Measurements from ENCODE around the gene NSMCE1. TPM values are rescaled to one million over a fixed set of nuclear protein-coding genes. Genes with fewer than 3 reads are reported as not detected.

Gene NSMCE1
- total RNA-seq, 2 experiments from 2014 or later: 31.9 to 33.9 TPM

GRCh38 chr16:27199235-27199586, 69.4 kb downstream of the NSMCE1 start:
- POLR2A ChIA-PET: interaction anchor here (0.7 to 2.9 kb wide), 17 partner anchors 13 to 206 kb away, joined by 3 to 30 read pairs (median 4); partner anchors contain the start of gene IL21R
- Mint-ChIP-seq H3K27ac (peak overlapping the region; percentile 95), H3K9me3 (peaks cover 3% of the 10 kb centered on the region), H3K27me3 (no peaks in the 10 kb centered on the region), H3K4me1 (ENCODE audit: low read depth) (peaks cover 94% of the 10 kb centered on the region), H3K36me3 (ENCODE audit: low read depth) (peaks cover 10% of the 10 kb centered on the region), H3K4me3 (peak overlapping the region; percentile 21)
- H3K27me3 ChIP-seq (ENCODE audit: control insufficient read depth in 1 of 2, insufficient read depth in 2 of 2, low read length in 2 of 2): no peaks in the 10 kb centered on the region
- H3K9me3 ChIP-seq (ENCODE audit: control insufficient read depth in 1 of 2, insufficient read depth in 1 of 2, low read length in 2 of 2): no peaks in the 10 kb centered on the region
- ATAC-seq (ENCODE audit: poor library complexity) (no peak), DNase-seq (no peak)
- no peaks in the 10 kb centered on the region for H3K36me3 ChIP-seq (ENCODE audit: insufficient read depth, low read length)
- CTCF ChIA-PET: interaction anchor here (2.4 to 5.1 kb wide), 4 partner anchors 19 to 36 kb away, joined by 9 to 51 read pairs (median 14); no protein-coding TSS in a partner anchor
- peaks cover 84% of the 10 kb centered on the region for H3K4me1 ChIP-seq (ENCODE audit: insufficient read depth, low read length)
- no peak for TF ChIP-seq CTCF (IDR thresholded peaks at IDR 0.05)
- intact Hi-C loops (cut with DNase I, micrococcal nuclease): loop anchor here in 1 of 2 experiments (5.0 kb wide), 1 partner anchor 33 kb away; no protein-coding TSS in a partner anchor
- H3K4me3 ChIP-seq (ENCODE audit: low read length): no peak overlapping the region
- H3K27ac ChIP-seq (ENCODE audit: low read depth in 1 of 2, low read length in 2 of 2): peak overlapping the region in 1 of 2 donors; percentile 56

GRCh38 chr16:27198451-27199234, 69.9 kb downstream of the NSMCE1 start:
- Mint-ChIP-seq H3K36me3 (ENCODE audit: low read depth) (peaks cover 6% of the 10 kb centered on the region), H3K27me3 (no peaks in the 10 kb centered on the region), H3K27ac (peak overlapping the region; percentile 95), H3K4me3 (peak overlapping the region; percentile 22), H3K9me3 (peaks cover 3% of the 10 kb centered on the region), H3K4me1 (ENCODE audit: low read depth) (peaks cover 95% of the 10 kb centered on the region)
- CTCF ChIA-PET: interaction anchor here (2.4 to 5.1 kb wide), 4 partner anchors 18 to 36 kb away, joined by 9 to 51 read pairs (median 14); no protein-coding TSS in a partner anchor
- TF ChIP-seq CTCF (IDR thresholded peaks at IDR 0.05): no peak
- no peaks in the 10 kb centered on the region for H3K27me3 ChIP-seq (ENCODE audit: control insufficient read depth in 1 of 2, insufficient read depth in 2 of 2, low read length in 2 of 2)
- H3K36me3 ChIP-seq (ENCODE audit: insufficient read depth, low read length): no peaks in the 10 kb centered on the region
- peak overlapping the region in 1 of 2 donors; percentile 56 for H3K27ac ChIP-seq (ENCODE audit: low read depth in 1 of 2, low read length in 2 of 2)
- POLR2A ChIA-PET: interaction anchor here (0.6 to 2.9 kb wide), 12 partner anchors 16 to 248 kb away, joined by 3 to 30 read pairs (median 10); no protein-coding TSS in a partner anchor
- ATAC-seq (ENCODE audit: poor library complexity): no peak
- no peaks in the 10 kb centered on the region for H3K9me3 ChIP-seq (ENCODE audit: control insufficient read depth in 1 of 2, insufficient read depth in 1 of 2, low read length in 2 of 2)
- H3K4me3 ChIP-seq (ENCODE audit: low read length): no peak overlapping the region
- no peak for DNase-seq
- peaks cover 83% of the 10 kb centered on the region for H3K4me1 ChIP-seq (ENCODE audit: insufficient read depth, low read length)
- intact Hi-C loops (cut with DNase I, micrococcal nuclease): loop anchor here in 1 of 2 experiments (5.0 kb wide), 1 partner anchor 34 kb away; no protein-coding TSS in a partner anchor

- Mint-ChIP-seq H3K9me3 (peaks cover 3% of the 10 kb centered on the region), H3K27me3 (no peaks in the 10 kb centered on the region), H3K36me3 (ENCODE audit: low read depth) (no peaks in the 10 kb centered on the region), H3K4me1 (ENCODE audit: low read depth) (peaks cover 85% of the 10 kb centered on the region), H3K4me3 (peak overlapping the region; percentile 32), H3K27ac (peak overlapping the region; percentile 95)
- intact Hi-C loops (cut with DNase I, micrococcal nuclease): loop anchor here (2.0 to 5.0 kb wide), 2 partner anchors 18 to 35 kb away; no protein-coding TSS in a partner anchor
- Histone ChIP-seq H3K4me3 (ENCODE audit: low read length) (no peak overlapping the region), H3K9me3 (ENCODE audit: control insufficient read depth in 1 of 2, insufficient read depth in 1 of 2, low read length in 2 of 2) (no peaks in the 10 kb centered on the region), H3K4me1 (ENCODE audit: insufficient read depth, low read length) (peaks cover 75% of the 10 kb centered on the region), H3K27me3 (ENCODE audit: control insufficient read depth in 1 of 2, insufficient read depth in 2 of 2, low read length in 2 of 2) (no peaks in the 10 kb centered on the region), H3K27ac (ENCODE audit: low read depth in 1 of 2, low read length in 2 of 2) (peak overlapping the region in 1 of 2 donors; percentile 24), H3K36me3 (ENCODE audit: insufficient read depth, low read length) (no peaks in the 10 kb centered on the region)
- ChIA-PET POLR2A (interaction anchor here (1.0 to 2.3 kb wide), 9 partner anchors 7 to 171 kb away, joined by 3 to 24 read pairs (median 10); partner anchors contain the start of gene KDM8), CTCF (interaction anchor here (0.8 to 5.1 kb wide), 4 partner anchors 17 to 38 kb away, joined by 3 to 51 read pairs (median 7); no protein-coding TSS in a partner anchor)
- ATAC-seq (ENCODE audit: poor library complexity): no peak
- no peak for DNase-seq
- no peak for TF ChIP-seq CTCF (IDR thresholded peaks at IDR 0.05)
These were observed 71.6 kb downstream of the NSMCE1 start for GRCh38 chr16:27197004-27197403.

Measured in CD4-positive, alpha-beta T cell (primary cell).